ENCODE results near the gene PHIP. TPM values are rescaled to one million over a fixed set of nuclear protein-coding genes. Genes with fewer than 3 reads are reported as not detected.

PHIP gene
- 13.0 and 26.5 TPM in 2 replicates for total RNA-seq
- 14.8 and 19.2 TPM in 2 replicates for polyA plus RNA-seq

- DNase-seq (ENCODE audit: low read depth in 1 of 2, low spot score in 1 of 2) = peak; percentile 94 to 99
- Histone ChIP-seq H3K4me3 (peak within 1 kb of the TSS; percentile 97), H3K27ac (peak within 1 kb of the TSS; percentile 99), H3K36me3 (no peaks in the 10 kb centered on the region), H3K4me1 (ENCODE audit: low read depth) (peaks cover 24% of the 10 kb centered on the region), H3K9me3 (ENCODE audit: low read depth) (no peaks in the 10 kb centered on the region), H3K27me3 (no peaks in the 10 kb centered on the region)
- TF ChIP-seq CTCF (IDR thresholded peaks at IDR 0.05; ENCODE audit: low read depth, low read length) = no peak
Observed at GRCh38 chr6:79078075-79078969, at the start of gene PHIP. Gene PHIP (minus strand): TSS chr6:79078254. CDS start chr6:79078068, 186 bp downstream.

- no peaks in the 10 kb centered on the region for H3K4me1 ChIP-seq (ENCODE audit: low read depth)
- DNase-seq (ENCODE audit: low read depth in 1 of 2, low spot score in 1 of 2) = no peak
- no peak overlapping the region for H3K4me3 ChIP-seq
- TF ChIP-seq CTCF (IDR thresholded peaks at IDR 0.05; ENCODE audit: low read depth, low read length) = no peak
- H3K27me3 ChIP-seq = no peaks in the 10 kb centered on the region
- no peak overlapping the region for H3K27ac ChIP-seq
- no peaks in the 10 kb centered on the region for H3K36me3 ChIP-seq
- H3K9me3 ChIP-seq (ENCODE audit: low read depth) = no peaks in the 10 kb centered on the region
Observed at GRCh38 chr6:79127660-79128059, 49.6 kb upstream of the PHIP start.

- no peaks in the 10 kb centered on the region for H3K4me1 ChIP-seq (ENCODE audit: low read depth)
- no peak overlapping the region for H3K27ac ChIP-seq
- no peaks in the 10 kb centered on the region for H3K9me3 ChIP-seq (ENCODE audit: low read depth)
- DNase-seq (ENCODE audit: low read depth in 1 of 2, low spot score in 1 of 2) = no peak
- H3K36me3 ChIP-seq = no peaks in the 10 kb centered on the region
- no peaks in the 10 kb centered on the region for H3K27me3 ChIP-seq
- H3K4me3 ChIP-seq = no peak overlapping the region
- TF ChIP-seq CTCF (IDR thresholded peaks at IDR 0.05; ENCODE audit: low read depth, low read length) = no peak
Observed at GRCh38 chr6:79119217-79119616, 41.2 kb upstream of the PHIP start.

GRCh38 chr6:79117752-79118151, 39.7 kb upstream of the PHIP start:
- no peak for TF ChIP-seq CTCF (IDR thresholded peaks at IDR 0.05; ENCODE audit: low read depth, low read length)
- Histone ChIP-seq H3K36me3 (no peaks in the 10 kb centered on the region), H3K4me1 (ENCODE audit: low read depth) (peaks cover 6% of the 10 kb centered on the region), H3K9me3 (ENCODE audit: low read depth) (no peaks in the 10 kb centered on the region), H3K27me3 (no peaks in the 10 kb centered on the region), H3K4me3 (no peak overlapping the region), H3K27ac (no peak overlapping the region)
- peak in 1 of 2 donors; percentile 4 for DNase-seq (ENCODE audit: low read depth in 1 of 2, low spot score in 1 of 2)

- peaks cover 6% of the 10 kb centered on the region for H3K4me1 ChIP-seq (ENCODE audit: low read depth)
- no peak for TF ChIP-seq CTCF (IDR thresholded peaks at IDR 0.05; ENCODE audit: low read depth, low read length)
- H3K4me3 ChIP-seq = no peak overlapping the region
- H3K36me3 ChIP-seq = no peaks in the 10 kb centered on the region
- H3K9me3 ChIP-seq (ENCODE audit: low read depth) = no peaks in the 10 kb centered on the region
- H3K27me3 ChIP-seq = no peaks in the 10 kb centered on the region
- DNase-seq (ENCODE audit: low read depth in 1 of 2, low spot score in 1 of 2) = no peak
- H3K27ac ChIP-seq = no peak overlapping the region
Observed at GRCh38 chr6:79115553-79116182, 37.6 kb upstream of the PHIP start.
